HL-60 (cell line): Measurements from ENCODE around the gene KRTAP10-9.

Experiments
- DNase-seq, 2 experiments: peaks; one replicate each; pipeline ENCODE4 v3.0.0-alpha.2; 2010 to 2020; ENCODE audit warnings: low read depth in 1 of 2, low spot score in 1 of 2
- H3K27ac ChIP-seq: fragments of 250-450 bp; sonication (Bioruptor Pico); replicated peaks from 2 replicates; pipeline ENCODE4 v1.5.1; 2020; ENCODE audit warnings: mild to moderate bottlenecking, moderate library complexity
- H3K27me3 ChIP-seq: fragments of 250-450 bp; sonication (Bioruptor Pico); 2 replicates; pipeline ENCODE4 v1.5.1; 2021; ENCODE audit warnings: mild to moderate bottlenecking, moderate library complexity; ENCODE audit not compliant: insufficient read depth, poor library complexity, severe bottlenecking
- H3K4me3 ChIP-seq: replicated peaks from 2 replicates; pipeline ENCODE4 v1.5.1; 2011; ENCODE audit warnings: mild to moderate bottlenecking, control low read depth, low read length; ENCODE audit not compliant: insufficient read depth
- CTCF ChIP-seq: IDR thresholded peaks from one replicate; pipeline ENCODE4 v1.5.1; 2011; ENCODE audit warnings: low read length, control low read depth, inconsistent platforms; ENCODE audit not compliant: insufficient read depth
- GABPA ChIP-seq: IDR thresholded peaks from 2 replicates; pipeline ENCODE4 v1.6.1; 2012; ENCODE audit warnings: low read depth
- POLR2AphosphoS5 ChIP-seq: IDR thresholded peaks from 2 replicates; pipeline ENCODE4 v1.6.1; 2012; ENCODE audit warnings: low read depth
- REST ChIP-seq: IDR thresholded peaks from 2 replicates; pipeline ENCODE4 v1.6.1; 2012; ENCODE audit warnings: low read depth; ENCODE audit not compliant: insufficient replicate concordance
- SPI1 ChIP-seq: IDR thresholded peaks from 2 replicates; pipeline ENCODE4 v1.6.1; 2012; ENCODE audit warnings: low read depth, mild to moderate bottlenecking, borderline replicate concordance
- long read RNA-seq: library from polyadenylated mRNA; unstranded; transcript quantifications from one replicate; pipeline ENCODE4 v2.0.0, GENCODE V29; 2020

The KRTAP10-9 gene
- long read RNA-seq, result 0 reads

- Histone ChIP-seq H3K27me3 (no peaks in the 10 kb centered on the region), H3K27ac (no peak within 1 kb of the TSS), H3K4me3 (no peak within 1 kb of the TSS)
- no peak for DNase-seq
- no peak for TF ChIP-seq GABPA
- TF ChIP-seq CTCF, result no peak
- no peak for TF ChIP-seq SPI1
- TF ChIP-seq REST, result no peak
- TF ChIP-seq POLR2AphosphoS5, result no peak
Observed at GRCh38 chr21:44626673-44627143, at the start of gene KRTAP10-9. KRTAP10-9 (plus strand) TSS chr21:44627093; CDS start chr21:44627172, 79 bp downstream.

- Histone ChIP-seq H3K4me3 (no peak overlapping the region), H3K27me3 (no peaks in the 10 kb centered on the region), H3K27ac (no peak overlapping the region)
- no peak for DNase-seq
- TF ChIP-seq SPI1 (no peak), REST (no peak), POLR2AphosphoS5 (no peak), CTCF (no peak), GABPA (no peak)
Observed at GRCh38 chr21:44578371-44579055, 48.4 kb upstream of the KRTAP10-9 start.

- H3K4me3 ChIP-seq, result no peak overlapping the region
- no peak for TF ChIP-seq GABPA
- no peak for TF ChIP-seq REST
- no peak for TF ChIP-seq CTCF
- TF ChIP-seq SPI1, result no peak
- no peak for TF ChIP-seq POLR2AphosphoS5
- no peak overlapping the region for H3K27ac ChIP-seq
- no peaks in the 10 kb centered on the region for H3K27me3 ChIP-seq
- no peak for DNase-seq
Observed at GRCh38 chr21:44579056-44579832, 47.6 kb upstream of the KRTAP10-9 start.
